Measurements from ENCODE around the gene CRNN.

CRNN gene

GRCh38 chr1:152413909-152414308 is at the start of gene CRNN:
TSS of gene CRNN (minus strand) at chr1:152414263. CDS start at chr1:152412233, 2,030 bp downstream.
- POLR2A ChIA-PET (ENCODE audit: low non-redundant PET), result no interaction called here
- no peak for TF ChIP-seq CTCF (conservative IDR thresholded peaks at IDR 0.05; ENCODE audit: low read depth)
- CTCF ChIA-PET, result interaction anchor here (1.6 kb wide), 1 partner anchor 15 kb away, joined by 5 read pairs; no protein-coding TSS in a partner anchor
- no peak for DNase-seq (ENCODE audit: low spot score)
- H3K27ac ChIP-seq, result no peak within 1 kb of the TSS

- no peak overlapping the region for H3K27ac ChIP-seq
- POLR2A ChIA-PET (ENCODE audit: low non-redundant PET), result no interaction called here
- TF ChIP-seq CTCF (conservative IDR thresholded peaks at IDR 0.05; ENCODE audit: low read depth), result no peak
- CTCF ChIA-PET, result no interaction called here
- DNase-seq (ENCODE audit: low spot score), result no peak
These were observed 48.6 kb upstream of the CRNN start for GRCh38 chr1:152462636-152463035.

GRCh38 chr1:152461544-152461943 is 47.5 kb upstream of the CRNN start:
- peak; percentile 75 for TF ChIP-seq CTCF (conservative IDR thresholded peaks at IDR 0.05; ENCODE audit: low read depth)
- POLR2A ChIA-PET (ENCODE audit: low non-redundant PET), result no interaction called here
- no peak overlapping the region for H3K27ac ChIP-seq
- peak; percentile 33 for DNase-seq (ENCODE audit: low spot score)
- CTCF ChIA-PET, result interaction anchor here (0.7 to 0.9 kb wide), 2 partner anchors 132 to 326 kb away, joined by 3 to 6 read pairs; no protein-coding TSS in a partner anchor

GRCh38 chr1:152460529-152460899 is 46.5 kb upstream of the CRNN start:
- DNase-seq (ENCODE audit: low spot score), result no peak
- ChIA-PET POLR2A (ENCODE audit: low non-redundant PET) (no interaction called here), CTCF (interaction anchor here (0.7 kb wide), 2 partner anchors 71 to 129 kb away, joined by 3 to 8 read pairs; no protein-coding TSS in a partner anchor)
- TF ChIP-seq CTCF (conservative IDR thresholded peaks at IDR 0.05; ENCODE audit: low read depth), result peak; percentile 13
- no peak overlapping the region for H3K27ac ChIP-seq

GRCh38 chr1:152459596-152460528 is 45.8 kb upstream of the CRNN start:
- ChIA-PET POLR2A (ENCODE audit: low non-redundant PET) (no interaction called here), CTCF (interaction anchor here (0.5 to 2.4 kb wide), 21 partner anchors 19 to 568 kb away, joined by 3 to 24 read pairs (median 4); no protein-coding TSS in a partner anchor)
- H3K27ac ChIP-seq, result no peak overlapping the region
- peak; percentile 83 for TF ChIP-seq CTCF (conservative IDR thresholded peaks at IDR 0.05; ENCODE audit: low read depth)
- DNase-seq (ENCODE audit: low spot score), result peak; percentile 41

GRCh38 chr1:152458384-152459185 is 44.5 kb upstream of the CRNN start:
- TF ChIP-seq CTCF (conservative IDR thresholded peaks at IDR 0.05; ENCODE audit: low read depth), result peak; percentile 91
- DNase-seq (ENCODE audit: low spot score), result peak; percentile 66
- H3K27ac ChIP-seq, result no peak overlapping the region
- POLR2A ChIA-PET (ENCODE audit: low non-redundant PET), result no interaction called here
- CTCF ChIA-PET, result interaction anchor here (0.5 to 2.4 kb wide), 37 partner anchors 9 to 601 kb away, joined by 3 to 24 read pairs (median 4); partner anchors contain the start of gene HRNR

All from RWPE1 (cell line).